Subcutaneous adipose tissue (tissue), 4 donors: ENCODE data around the gene CRELD1. TPM values are rescaled to one million over a fixed set of nuclear protein-coding genes. Genes with fewer than 3 reads are reported as not detected.

Experiments used
- total RNA-seq, 4 donors: library from RNA; depleted of rRNA; stranded (reverse); fragments of >200 nt; gene quantifications; one replicate each; pipeline ENCODE4 v1.1.0, GENCODE V29; 2016
- TF ChIP-seq, protein P1 (sequence below): fragments of 450-650 bp; IDR thresholded peaks from one replicate; pipeline ENCODE4 v1.5.1; 2016; ENCODE audit warnings: low read depth, mild to moderate bottlenecking, control low read depth, antibody characterized with exemption, moderate library complexity

CRELD1 gene
- total RNA-seq, 4 donors from 2014 or later = 30.2 to 45.6 (median 35.5) TPM

- TF ChIP-seq, protein P1, sequence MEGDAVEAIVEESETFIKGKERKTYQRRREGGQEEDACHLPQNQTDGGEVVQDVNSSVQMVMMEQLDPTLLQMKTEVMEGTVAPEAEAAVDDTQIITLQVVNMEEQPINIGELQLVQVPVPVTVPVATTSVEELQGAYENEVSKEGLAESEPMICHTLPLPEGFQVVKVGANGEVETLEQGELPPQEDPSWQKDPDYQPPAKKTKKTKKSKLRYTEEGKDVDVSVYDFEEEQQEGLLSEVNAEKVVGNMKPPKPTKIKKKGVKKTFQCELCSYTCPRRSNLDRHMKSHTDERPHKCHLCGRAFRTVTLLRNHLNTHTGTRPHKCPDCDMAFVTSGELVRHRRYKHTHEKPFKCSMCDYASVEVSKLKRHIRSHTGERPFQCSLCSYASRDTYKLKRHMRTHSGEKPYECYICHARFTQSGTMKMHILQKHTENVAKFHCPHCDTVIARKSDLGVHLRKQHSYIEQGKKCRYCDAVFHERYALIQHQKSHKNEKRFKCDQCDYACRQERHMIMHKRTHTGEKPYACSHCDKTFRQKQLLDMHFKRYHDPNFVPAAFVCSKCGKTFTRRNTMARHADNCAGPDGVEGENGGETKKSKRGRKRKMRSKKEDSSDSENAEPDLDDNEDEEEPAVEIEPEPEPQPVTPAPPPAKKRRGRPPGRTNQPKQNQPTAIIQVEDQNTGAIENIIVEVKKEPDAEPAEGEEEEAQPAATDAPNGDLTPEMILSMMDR = no peak
Measured at GRCh38 chr3:9932843-9933560, 632 bp upstream of the CRELD1 start.

GRCh38 chr3:9934235-9934621, 594 bp downstream of the CRELD1 start:
- TF ChIP-seq, protein P1 = no peak

DNA sequence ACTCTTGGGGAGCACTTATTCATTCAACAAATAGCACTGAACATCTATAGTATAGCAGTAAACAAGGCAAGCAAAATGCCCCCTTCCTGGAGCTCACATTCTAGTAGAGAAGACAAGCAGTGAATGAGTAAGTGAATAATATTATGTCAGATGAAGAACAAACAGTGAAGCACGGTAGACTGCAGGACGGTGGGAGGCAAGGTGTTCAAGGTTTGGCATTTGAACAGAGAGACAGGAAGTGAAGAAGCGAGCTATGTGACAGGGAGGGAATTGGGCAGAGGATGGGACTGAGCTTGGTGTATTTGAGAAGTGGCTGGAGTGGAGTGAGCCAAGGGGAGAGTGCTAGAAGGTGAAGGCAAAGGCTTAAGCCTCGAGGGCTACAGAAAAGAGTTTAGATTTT, 1.4 kb downstream of the CRELD1 start:
- TF ChIP-seq, protein P1 = no peak

DNA sequence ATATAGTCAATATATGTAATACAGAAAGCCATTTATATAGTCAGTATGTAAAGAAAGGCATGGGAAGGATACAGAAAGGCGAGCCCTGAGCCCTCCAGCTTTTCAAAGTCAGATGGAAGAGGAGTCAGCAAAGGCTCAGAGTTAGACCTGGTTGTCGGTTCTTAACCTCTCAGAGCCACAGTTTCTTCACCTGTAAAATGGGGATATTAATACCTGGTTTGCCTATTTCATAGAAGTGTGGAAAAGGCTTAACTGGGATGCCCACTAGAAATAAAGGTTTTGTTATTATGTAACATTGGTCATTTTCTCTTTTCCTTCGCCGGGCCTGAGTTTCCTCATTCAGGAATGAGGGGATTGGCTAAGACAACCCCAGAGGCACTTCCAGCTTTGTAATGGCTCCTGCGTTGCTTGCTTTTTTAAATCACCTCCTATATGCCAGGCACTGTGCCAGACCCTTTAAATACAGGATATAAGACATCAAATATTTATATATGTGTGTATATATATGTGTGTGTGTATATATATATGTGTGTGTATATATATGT, 2.4 kb downstream of the CRELD1 start:
- TF ChIP-seq, protein P1 = no peak

DNA sequence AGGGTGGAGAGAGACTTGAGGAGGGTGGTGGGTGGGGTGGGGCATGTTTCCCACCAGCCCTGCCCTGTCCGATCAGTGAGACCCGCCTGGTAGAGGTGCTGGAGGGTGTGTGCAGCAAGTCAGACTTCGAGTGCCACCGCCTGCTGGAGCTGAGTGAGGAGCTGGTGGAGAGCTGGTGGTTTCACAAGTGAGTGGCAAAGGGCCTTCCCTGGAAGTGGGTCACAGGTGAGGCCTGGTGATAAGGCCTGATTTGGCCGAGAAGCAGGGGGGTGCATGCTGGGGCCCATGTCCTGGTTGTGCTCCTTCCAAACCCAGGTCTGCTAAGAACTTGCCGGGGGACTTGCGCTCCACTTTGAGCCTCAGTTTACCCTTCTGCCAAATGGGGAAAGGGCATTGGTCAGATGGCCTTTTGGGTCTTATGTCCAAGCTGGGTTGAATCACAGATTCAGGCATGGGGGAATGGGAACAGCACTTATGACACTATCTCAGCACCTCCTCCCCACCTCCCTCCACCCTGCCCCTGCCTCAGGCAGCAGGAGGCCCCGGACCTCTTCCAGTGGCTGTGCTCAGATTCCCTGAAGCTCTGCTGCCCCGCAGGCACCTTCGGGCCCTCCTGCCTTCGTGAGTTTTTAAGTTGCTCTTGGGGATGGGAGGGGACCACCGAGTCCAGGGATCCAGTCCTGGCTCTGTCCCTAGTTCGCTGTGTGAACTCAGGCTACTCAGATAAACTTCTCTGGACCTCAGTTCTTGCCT, 4.0 kb downstream of the CRELD1 start:
- TF ChIP-seq, protein P1 = no peak

- TF ChIP-seq, protein P1 = no peak
Measured at GRCh38 chr3:9938966-9939365, 5.3 kb downstream of the CRELD1 start.

DNA sequence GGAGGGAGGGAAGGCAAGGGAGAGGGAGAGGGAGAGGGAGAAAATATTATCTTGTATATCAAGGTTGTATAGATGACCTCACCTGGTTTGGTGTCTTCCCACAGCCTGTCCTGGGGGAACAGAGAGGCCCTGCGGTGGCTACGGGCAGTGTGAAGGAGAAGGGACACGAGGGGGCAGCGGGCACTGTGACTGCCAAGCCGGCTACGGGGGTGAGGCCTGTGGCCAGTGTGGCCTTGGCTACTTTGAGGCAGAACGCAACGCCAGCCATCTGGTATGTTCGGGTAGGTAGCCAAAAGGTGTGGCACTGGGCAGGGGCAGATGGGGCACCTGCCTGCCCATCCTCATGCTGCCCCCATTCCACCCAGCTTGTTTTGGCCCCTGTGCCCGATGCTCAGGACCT, 7.1 kb downstream of the CRELD1 start:
- TF ChIP-seq, protein P1 = no peak
